ENCODE measurements around the gene RSRC1. TPM values are rescaled to one million over a fixed set of nuclear protein-coding genes. Genes with fewer than 3 reads are reported as not detected.

Gene RSRC1
- polyA plus RNA-seq, 1 donor (not counting 4 experiments of a cell fraction or from before 2014, with no cell fraction given), result 11.1 TPM

GRCh38 chr3:158354713-158355112 lies 244.8 kb downstream of the RSRC1 start:
- no peak for FAIRE-seq
- H2AFZ ChIP-seq (ENCODE audit: control insufficient read depth, low read length), result no peak overlapping the region
- dilution Hi-C loops (cut with MboI; ENCODE audit: extremely low pct_ligation_motif_present, low sequenced_read_pairs), result no loop called here

GRCh38 chr3:158355623-158356588 lies 246.0 kb downstream of the RSRC1 start:
- Histone ChIP-seq H3K9me1 (ENCODE audit: control insufficient read depth, extremely low read depth, insufficient read depth, low read length) (no peaks in the 10 kb centered on the region), H3K4me2 (ENCODE audit: control insufficient read depth, extremely low read depth, insufficient read depth, low read depth, low read length) (no peak overlapping the region), H4K20me1 (ENCODE audit: control insufficient read depth, extremely low read depth, insufficient read depth, low read length) (no peaks in the 10 kb centered on the region), H2AFZ (ENCODE audit: control insufficient read depth, low read length) (no peak overlapping the region), H3K9me3 (ENCODE audit: control insufficient read depth, low read depth, low read length) (no peaks in the 10 kb centered on the region), H3K27me3 (ENCODE audit: control insufficient read depth, extremely low read depth, insufficient read depth, low read length) (no peaks in the 10 kb centered on the region), H3K9ac (ENCODE audit: control insufficient read depth, extremely low read depth, insufficient read depth, low read length) (no peak overlapping the region), H3K27ac (ENCODE audit: control insufficient read depth, insufficient read depth, low read length) (no peak overlapping the region), H3K79me2 (ENCODE audit: control insufficient read depth, insufficient read depth, low read length) (no peaks in the 10 kb centered on the region), H3K36me3 (ENCODE audit: control insufficient read depth in 2 of 2, extremely low read depth in 1 of 2, insufficient read depth in 2 of 2, low read length in 2 of 2) (no peaks in the 10 kb centered on the region), H3K4me1 (ENCODE audit: control insufficient read depth, extremely low read depth, insufficient read depth, low read length) (no peaks in the 10 kb centered on the region), H3K4me3 (ENCODE audit: control insufficient read depth in 2 of 3, extremely low read depth in 1 of 3, insufficient read depth in 2 of 3, low read depth in 1 of 3, low read length in 3 of 3) (no peak overlapping the region)
- TF ChIP-seq EZH2 (IDR thresholded peaks at IDR 0.05; ENCODE audit: low read length) (no peak), CTCF (optimal IDR thresholded peaks at IDR 0.05 in 1 of 3, IDR thresholded peaks at IDR 0.05 in 1 of 3, conservative IDR thresholded peaks at IDR 0.05 in 1 of 3; ENCODE audit: extremely low read depth in 1 of 3, insufficient read depth in 2 of 3, low read length in 3 of 3) (no peak)
- dilution Hi-C loops (cut with MboI; ENCODE audit: extremely low pct_ligation_motif_present, low sequenced_read_pairs), result no loop called here
- DNase-seq (ENCODE audit: low read depth, low spot score), result no peak
- FAIRE-seq, result no peak

More at GRCh38 chr3:158354713-158355112, 244.8 kb downstream of the RSRC1 start:
- Histone ChIP-seq H3K9me1 (ENCODE audit: control insufficient read depth, extremely low read depth, insufficient read depth, low read length) (no peaks in the 10 kb centered on the region), H3K36me3 (ENCODE audit: control insufficient read depth in 2 of 2, extremely low read depth in 1 of 2, insufficient read depth in 2 of 2, low read length in 2 of 2) (no peaks in the 10 kb centered on the region), H3K4me2 (ENCODE audit: control insufficient read depth, extremely low read depth, insufficient read depth, low read depth, low read length) (no peak overlapping the region), H3K4me1 (ENCODE audit: control insufficient read depth, extremely low read depth, insufficient read depth, low read length) (no peaks in the 10 kb centered on the region), H4K20me1 (ENCODE audit: control insufficient read depth, extremely low read depth, insufficient read depth, low read length) (no peaks in the 10 kb centered on the region), H3K27ac (ENCODE audit: control insufficient read depth, insufficient read depth, low read length) (no peak overlapping the region), H3K27me3 (ENCODE audit: control insufficient read depth, extremely low read depth, insufficient read depth, low read length) (no peaks in the 10 kb centered on the region), H3K4me3 (ENCODE audit: control insufficient read depth in 2 of 3, extremely low read depth in 1 of 3, insufficient read depth in 2 of 3, low read depth in 1 of 3, low read length in 3 of 3) (no peak overlapping the region), H3K9me3 (ENCODE audit: control insufficient read depth, low read depth, low read length) (no peaks in the 10 kb centered on the region), H3K9ac (ENCODE audit: control insufficient read depth, extremely low read depth, insufficient read depth, low read length) (no peak overlapping the region), H3K79me2 (ENCODE audit: control insufficient read depth, insufficient read depth, low read length) (no peaks in the 10 kb centered on the region)
- no peak for DNase-seq (ENCODE audit: low read depth, low spot score)
- TF ChIP-seq EZH2 (IDR thresholded peaks at IDR 0.05; ENCODE audit: low read length) (no peak), CTCF (optimal IDR thresholded peaks at IDR 0.05 in 1 of 3, IDR thresholded peaks at IDR 0.05 in 1 of 3, conservative IDR thresholded peaks at IDR 0.05 in 1 of 3; ENCODE audit: extremely low read depth in 1 of 3, insufficient read depth in 2 of 3, low read length in 3 of 3) (no peak)

All from keratinocyte (primary cell).